Mesothelial cell of epicardium (in vitro differentiated cells): ENCODE results near the gene LRFN3. TPM values are rescaled to one million over a fixed set of nuclear protein-coding genes. Genes with fewer than 3 reads are reported as not detected.

Experiments used
- DNase-seq, 2 experiments: peaks; one replicate each; pipeline ENCODE4 v3.0.0; 2021; ENCODE audit warnings: low spot score in 2 of 2; ENCODE audit not compliant: unreplicated experiment in 2 of 2
- H3K27ac Mint-ChIP-seq: 2 replicates; pipeline ENCODE4 v1.8.0; 2021; ENCODE audit warnings: mixed read lengths
- H3K27me3 Mint-ChIP-seq: 2 replicates; pipeline ENCODE4 v1.8.0; 2021; ENCODE audit warnings: low read depth, mixed read lengths
- H3K36me3 Mint-ChIP-seq: 2 replicates; pipeline ENCODE4 v1.8.0; 2021; ENCODE audit warnings: mixed read lengths
- H3K4me1 Mint-ChIP-seq: 2 replicates; pipeline ENCODE4 v1.8.0; 2021; ENCODE audit warnings: mixed read lengths
- H3K4me3 Mint-ChIP-seq: 2 replicates; pipeline ENCODE4 v1.8.0; 2021; ENCODE audit warnings: mild to moderate bottlenecking, moderate library complexity, mixed read lengths
- H3K9me3 Mint-ChIP-seq: 2 replicates; pipeline ENCODE4 v1.8.0; 2021; ENCODE audit warnings: mixed read lengths
- CTCF ChIP-seq: fragments of 200-600 bp; sonication (generic); IDR thresholded peaks from one replicate; pipeline ENCODE4 v1.5.0; 2021; ENCODE audit warnings: antibody characterized with exemption; ENCODE audit not compliant: unreplicated experiment
- total RNA-seq: library from RNA; stranded (reverse); gene quantifications from 3 replicates; pipeline ENCODE4 v1.2.1, GENCODE V29; 2021

Gene LRFN3
- total RNA-seq, 1 donor from 2014 or later = 25.7 TPM

- H3K9me3 Mint-ChIP-seq = no peaks in the 10 kb centered on the region
- H3K4me1 Mint-ChIP-seq = peaks cover 26% of the 10 kb centered on the region
- TF ChIP-seq CTCF = no peak
- H3K27ac Mint-ChIP-seq = peak overlapping the region; percentile 98
- no peaks in the 10 kb centered on the region for H3K27me3 Mint-ChIP-seq
- peaks cover 7% of the 10 kb centered on the region for H3K36me3 Mint-ChIP-seq
- DNase-seq = peak; percentile 54 to 67
- peak overlapping the region; percentile 95 for H3K4me3 Mint-ChIP-seq
Measured at GRCh38 chr19:35899547-35900214, 36.5 kb upstream of the LRFN3 start.

GRCh38 chr19:35901055-35901644 lies 35.0 kb upstream of the LRFN3 start:
- no peak for DNase-seq
- peak overlapping the region; percentile 73 for H3K27ac Mint-ChIP-seq
- no peaks in the 10 kb centered on the region for H3K9me3 Mint-ChIP-seq
- no peak for TF ChIP-seq CTCF
- no peaks in the 10 kb centered on the region for H3K27me3 Mint-ChIP-seq
- H3K4me1 Mint-ChIP-seq = peaks cover 26% of the 10 kb centered on the region
- H3K36me3 Mint-ChIP-seq = no peaks in the 10 kb centered on the region
- H3K4me3 Mint-ChIP-seq = peak overlapping the region; percentile 95

- Mint-ChIP-seq H3K36me3 (no peaks in the 10 kb centered on the region), H3K4me1 (peaks cover 26% of the 10 kb centered on the region), H3K27me3 (no peaks in the 10 kb centered on the region), H3K4me3 (peak within 1 kb of the TSS; percentile 95), H3K9me3 (no peaks in the 10 kb centered on the region), H3K27ac (peak within 1 kb of the TSS; percentile 87)
- no peak for DNase-seq
- no peak for TF ChIP-seq CTCF
Measured at GRCh38 chr19:35901854-35902661, 34.1 kb upstream of the LRFN3 start, which contains the start of gene HCST. Gene HCST (plus strand): TSS chr19:35902529. CDS start chr19:35902594, 65 bp downstream.

- Mint-ChIP-seq H3K4me3 (peak overlapping the region; percentile 66), H3K4me1 (peaks cover 26% of the 10 kb centered on the region), H3K9me3 (no peaks in the 10 kb centered on the region), H3K36me3 (no peaks in the 10 kb centered on the region), H3K27me3 (no peaks in the 10 kb centered on the region), H3K27ac (peak overlapping the region; percentile 87)
- no peak for DNase-seq
- no peak for TF ChIP-seq CTCF
Measured at GRCh38 chr19:35902870-35903475, 33.2 kb upstream of the LRFN3 start.

- H3K27me3 Mint-ChIP-seq = no peaks in the 10 kb centered on the region
- no peaks in the 10 kb centered on the region for H3K36me3 Mint-ChIP-seq
- H3K27ac Mint-ChIP-seq = peak overlapping the region; percentile 87
- peak; percentile 31 to 61 for DNase-seq
- TF ChIP-seq CTCF = no peak
- peak overlapping the region; percentile 66 for H3K4me3 Mint-ChIP-seq
- H3K4me1 Mint-ChIP-seq = peaks cover 25% of the 10 kb centered on the region
- no peaks in the 10 kb centered on the region for H3K9me3 Mint-ChIP-seq
Measured at GRCh38 chr19:35903550-35904179, 32.5 kb upstream of the LRFN3 start.
